ENCODE data around the gene TEX53. TPM values are rescaled to one million over a fixed set of nuclear protein-coding genes. Genes with fewer than 3 reads are reported as not detected.
A peak's percentile ranks its signal among the peaks of the same experiment; 100 is the strongest.

The TEX53 gene
- total RNA-seq, 1 donor from 2014 or later, result not detected

- DNase-seq (ENCODE audit: low read depth), result no peak
- peaks cover 2% of the 10 kb centered on the region for H3K27me3 ChIP-seq (ENCODE audit: control insufficient read depth, insufficient read depth, low read length)
- H3K4me3 ChIP-seq (ENCODE audit: low read depth, low read length), result no peak overlapping the region
- H3K36me3 ChIP-seq (ENCODE audit: control insufficient read depth, insufficient read depth, low read length), result no peaks in the 10 kb centered on the region
- FAIRE-seq, result no peak
- no peak for TF ChIP-seq CTCF (IDR thresholded peaks at IDR 0.05; ENCODE audit: insufficient read depth, low read length, severe bottlenecking)
Measured at GRCh38 chr9:114690308-114690707, 32.7 kb upstream of the TEX53 start.

GRCh38 chr9:114689813-114690212 lies 32.2 kb upstream of the TEX53 start:
- FAIRE-seq (no peak), DNase-seq (ENCODE audit: low read depth) (no peak)
- Histone ChIP-seq H3K4me3 (ENCODE audit: low read depth, low read length) (no peak overlapping the region), H3K36me3 (ENCODE audit: control insufficient read depth, insufficient read depth, low read length) (no peaks in the 10 kb centered on the region), H3K27me3 (ENCODE audit: control insufficient read depth, insufficient read depth, low read length) (peaks cover 2% of the 10 kb centered on the region)
- TF ChIP-seq CTCF (IDR thresholded peaks at IDR 0.05; ENCODE audit: insufficient read depth, low read length, severe bottlenecking), result no peak

- H3K27me3 ChIP-seq (ENCODE audit: control insufficient read depth, insufficient read depth, low read length), result peaks cover 2% of the 10 kb centered on the region
- DNase-seq (ENCODE audit: low read depth), result no peak
- no peaks in the 10 kb centered on the region for H3K36me3 ChIP-seq (ENCODE audit: control insufficient read depth, insufficient read depth, low read length)
- TF ChIP-seq CTCF (IDR thresholded peaks at IDR 0.05; ENCODE audit: insufficient read depth, low read length, severe bottlenecking), result no peak
- FAIRE-seq, result no peak
- no peak overlapping the region for H3K4me3 ChIP-seq (ENCODE audit: low read depth, low read length)
Measured at GRCh38 chr9:114688909-114689610, 31.5 kb upstream of the TEX53 start.

GRCh38 chr9:114688379-114688778 lies 30.8 kb upstream of the TEX53 start:
- DNase-seq (ENCODE audit: low read depth) (no peak), FAIRE-seq (no peak)
- Histone ChIP-seq H3K27me3 (ENCODE audit: control insufficient read depth, insufficient read depth, low read length) (peaks cover 2% of the 10 kb centered on the region), H3K36me3 (ENCODE audit: control insufficient read depth, insufficient read depth, low read length) (no peaks in the 10 kb centered on the region), H3K4me3 (ENCODE audit: low read depth, low read length) (no peak overlapping the region)
- TF ChIP-seq CTCF (IDR thresholded peaks at IDR 0.05; ENCODE audit: insufficient read depth, low read length, severe bottlenecking), result no peak

GRCh38 chr9:114687034-114687433 lies 29.4 kb upstream of the TEX53 start:
- no peak for TF ChIP-seq CTCF (IDR thresholded peaks at IDR 0.05; ENCODE audit: insufficient read depth, low read length, severe bottlenecking)
- Histone ChIP-seq H3K27me3 (ENCODE audit: control insufficient read depth, insufficient read depth, low read length) (peaks cover 2% of the 10 kb centered on the region), H3K4me3 (ENCODE audit: low read depth, low read length) (no peak overlapping the region), H3K36me3 (ENCODE audit: control insufficient read depth, insufficient read depth, low read length) (no peaks in the 10 kb centered on the region)
- DNase-seq (ENCODE audit: low read depth), result peak; percentile 69
- FAIRE-seq, result no peak

GRCh38 chr9:114685951-114686350 lies 28.3 kb upstream of the TEX53 start:
- Histone ChIP-seq H3K4me3 (ENCODE audit: low read depth, low read length) (no peak overlapping the region), H3K27me3 (ENCODE audit: control insufficient read depth, insufficient read depth, low read length) (no peaks in the 10 kb centered on the region), H3K36me3 (ENCODE audit: control insufficient read depth, insufficient read depth, low read length) (no peaks in the 10 kb centered on the region)
- no peak for TF ChIP-seq CTCF (IDR thresholded peaks at IDR 0.05; ENCODE audit: insufficient read depth, low read length, severe bottlenecking)
- no peak for FAIRE-seq
- no peak for DNase-seq (ENCODE audit: low read depth)
